Brain microvascular endothelial cell (primary cell): Measurements from ENCODE around the gene CFL1.
A peak's percentile ranks its signal among the peaks of the same experiment; 100 is the strongest.

ENCODE experiments used
- DNase-seq: peaks from one replicate; pipeline ENCODE4 v3.0.0-alpha.2; 2020
- H3K27ac ChIP-seq: fragments of 250-450 bp; sonication (Bioruptor Pico); 2 replicates; pipeline ENCODE4 v1.5.1; 2020; ENCODE audit warnings: mild to moderate bottlenecking, moderate library complexity
- H3K27me3 ChIP-seq: fragments of 250-450 bp; sonication (Bioruptor Pico); replicated peaks from 2 replicates; pipeline ENCODE4 v1.5.1; 2020; ENCODE audit warnings: mild to moderate bottlenecking
- H3K36me3 ChIP-seq: fragments of 250-450 bp; sonication (Bioruptor Pico); replicated peaks from 2 replicates; pipeline ENCODE4 v1.5.1; 2020; ENCODE audit warnings: mild to moderate bottlenecking
- H3K4me3 ChIP-seq: 2 replicates; pipeline ENCODE4 v1.5.1; 2011; ENCODE audit warnings: low read depth, mild to moderate bottlenecking, control low read depth, low read length, moderate library complexity
- in situ Hi-C: cut with HindIII; loops from 2 replicates; pipeline ENCODE4 v1.10.0; 2017; ENCODE audit warnings: low sequenced_read_pairs, low pct_ligation_motif_present
- TF ChIP-seq, protein P1 (sequence below): IDR thresholded peaks from 2 replicates; pipeline ENCODE4 v1.5.1; 2011; ENCODE audit warnings: low read depth, mild to moderate bottlenecking, moderate library complexity, low read length, control low read depth, inconsistent platforms; ENCODE audit errors: missing control alignments

Gene CFL1

DNA sequence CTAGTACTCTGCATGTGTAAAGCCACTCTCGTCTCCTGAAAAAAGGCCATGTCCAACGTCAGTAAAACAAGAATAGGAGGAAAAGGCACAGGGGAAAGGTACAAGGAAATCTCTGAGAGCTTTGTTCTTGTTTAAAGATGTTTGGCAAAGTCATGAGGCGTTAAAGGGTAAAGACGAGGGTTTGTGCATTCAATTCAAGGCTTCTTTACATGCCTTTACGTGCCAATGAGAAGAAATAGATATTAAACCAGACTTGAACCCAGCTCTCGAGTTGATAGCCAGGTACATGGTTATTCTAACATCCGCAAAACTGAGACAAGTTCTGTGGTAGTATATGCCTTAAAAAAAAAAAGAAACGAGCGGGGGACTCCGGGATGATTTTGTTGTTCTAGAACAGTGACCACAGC, 704 bp upstream of the CFL1 start:
- Histone ChIP-seq H3K36me3 (peaks cover 52% of the 10 kb centered on the region), H3K4me3 (peak overlapping the region; percentile 61), H3K27ac (peak overlapping the region; percentile 93), H3K27me3 (no peaks in the 10 kb centered on the region)
- TF ChIP-seq, protein P1, sequence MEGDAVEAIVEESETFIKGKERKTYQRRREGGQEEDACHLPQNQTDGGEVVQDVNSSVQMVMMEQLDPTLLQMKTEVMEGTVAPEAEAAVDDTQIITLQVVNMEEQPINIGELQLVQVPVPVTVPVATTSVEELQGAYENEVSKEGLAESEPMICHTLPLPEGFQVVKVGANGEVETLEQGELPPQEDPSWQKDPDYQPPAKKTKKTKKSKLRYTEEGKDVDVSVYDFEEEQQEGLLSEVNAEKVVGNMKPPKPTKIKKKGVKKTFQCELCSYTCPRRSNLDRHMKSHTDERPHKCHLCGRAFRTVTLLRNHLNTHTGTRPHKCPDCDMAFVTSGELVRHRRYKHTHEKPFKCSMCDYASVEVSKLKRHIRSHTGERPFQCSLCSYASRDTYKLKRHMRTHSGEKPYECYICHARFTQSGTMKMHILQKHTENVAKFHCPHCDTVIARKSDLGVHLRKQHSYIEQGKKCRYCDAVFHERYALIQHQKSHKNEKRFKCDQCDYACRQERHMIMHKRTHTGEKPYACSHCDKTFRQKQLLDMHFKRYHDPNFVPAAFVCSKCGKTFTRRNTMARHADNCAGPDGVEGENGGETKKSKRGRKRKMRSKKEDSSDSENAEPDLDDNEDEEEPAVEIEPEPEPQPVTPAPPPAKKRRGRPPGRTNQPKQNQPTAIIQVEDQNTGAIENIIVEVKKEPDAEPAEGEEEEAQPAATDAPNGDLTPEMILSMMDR: no peak
- in situ Hi-C loops: no loop called here
- DNase-seq: no peak

GRCh38 chr11:65857500-65857852, 504 bp downstream of the CFL1 start:
- H3K27ac ChIP-seq: peak overlapping the region; percentile 93
- peak overlapping the region; percentile 95 for H3K4me3 ChIP-seq
- no peaks in the 10 kb centered on the region for H3K27me3 ChIP-seq
- no peak for DNase-seq
- H3K36me3 ChIP-seq: peaks cover 53% of the 10 kb centered on the region
- TF ChIP-seq, protein P1: no peak
- in situ Hi-C loops: no loop called here

- H3K27ac ChIP-seq: peak overlapping the region; percentile 93
- in situ Hi-C loops: no loop called here
- no peaks in the 10 kb centered on the region for H3K27me3 ChIP-seq
- H3K4me3 ChIP-seq: peak overlapping the region; percentile 95
- peak; percentile 63 for DNase-seq
- TF ChIP-seq, protein P1: no peak
- peaks cover 54% of the 10 kb centered on the region for H3K36me3 ChIP-seq
These were observed 1.1 kb downstream of the CFL1 start for GRCh38 chr11:65856689-65857499.

DNA sequence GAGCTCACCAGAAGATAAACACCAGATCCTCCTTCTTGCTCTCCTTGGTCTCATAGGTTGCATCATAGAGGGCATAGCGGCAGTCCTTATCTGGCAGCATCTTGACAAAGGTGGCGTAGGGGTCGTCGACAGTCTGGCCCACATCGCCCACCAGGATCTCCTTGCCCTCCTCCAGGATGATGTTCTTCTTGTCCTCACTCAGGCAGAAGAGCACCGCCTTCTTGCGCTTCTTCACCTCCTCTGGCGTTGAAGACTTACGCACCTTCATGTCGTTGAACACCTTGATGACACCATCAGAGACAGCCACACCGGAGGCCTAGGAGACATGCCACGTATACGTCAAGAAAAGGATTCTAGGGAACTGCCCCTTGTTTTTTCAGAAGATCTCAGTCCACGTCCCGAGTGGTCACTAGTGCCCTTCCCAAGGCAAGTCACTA, 2.0 kb downstream of the CFL1 start:
- H3K27me3 ChIP-seq: no peaks in the 10 kb centered on the region
- no peak overlapping the region for H3K27ac ChIP-seq
- H3K36me3 ChIP-seq: peaks cover 61% of the 10 kb centered on the region
- peak overlapping the region; percentile 95 for H3K4me3 ChIP-seq
- in situ Hi-C loops: no loop called here
- no peak for DNase-seq
- TF ChIP-seq, protein P1: no peak

GRCh38 chr11:65854852-65855837, 2.8 kb downstream of the CFL1 start:
- Histone ChIP-seq H3K27me3 (no peaks in the 10 kb centered on the region), H3K4me3 (peak overlapping the region; percentile 95), H3K27ac (no peak overlapping the region), H3K36me3 (peaks cover 66% of the 10 kb centered on the region)
- TF ChIP-seq, protein P1: no peak
- no peak for DNase-seq
- in situ Hi-C loops: no loop called here
